ENCODE results near the gene DAD1.
"Not testable (repeated sequence)": the region's sequence is repeated elsewhere in the genome, so short reads cannot be mapped to it uniquely, and the experiment has no call there.

The DAD1 gene

DNA sequence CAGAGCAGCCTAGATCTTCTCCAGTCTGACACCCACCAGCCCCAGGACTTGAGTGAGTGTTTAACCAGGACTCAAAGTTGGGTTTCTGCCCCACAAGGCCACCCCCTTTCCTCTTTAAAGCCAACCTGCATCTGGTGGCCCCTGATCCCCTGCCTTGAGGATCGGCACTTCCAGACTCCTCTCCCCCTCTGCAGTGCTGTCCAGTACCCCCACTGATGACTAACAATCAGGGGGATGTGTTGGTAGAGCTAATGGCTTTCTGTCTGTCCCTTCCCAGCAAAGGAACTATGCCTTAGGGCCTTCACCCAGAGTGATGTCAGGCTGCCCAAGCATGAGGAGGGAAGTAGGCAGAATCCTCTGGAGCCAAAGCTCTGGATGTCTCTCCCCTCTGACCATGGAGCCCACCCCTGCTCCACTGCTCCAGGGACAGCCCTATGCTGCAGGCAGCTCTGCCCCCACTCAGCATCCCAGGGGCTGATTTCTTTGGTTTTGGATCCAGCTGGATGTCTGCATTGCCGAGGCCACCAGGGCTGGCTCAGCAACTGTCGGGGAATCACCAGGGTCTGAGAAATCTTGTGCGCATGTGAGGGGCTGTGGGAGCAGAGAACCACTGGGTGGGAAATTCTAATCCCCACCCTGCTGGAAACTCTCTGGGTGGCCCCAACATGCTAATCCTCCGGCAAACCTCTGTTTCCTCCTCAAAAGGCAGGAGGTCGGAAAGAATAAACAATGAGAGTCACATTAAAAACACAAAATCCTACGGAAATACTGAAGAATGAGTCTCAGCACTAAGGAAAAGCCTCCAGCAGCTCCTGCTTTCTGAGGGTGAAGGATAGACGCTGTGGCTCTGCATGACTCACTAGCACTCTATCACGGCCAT is 42.9 kb downstream of the DAD1 start:
- no peak for DNase-seq (ENCODE audit: low read depth)
- H3K4me3 ChIP-seq (ENCODE audit: control insufficient read depth, low read depth, low read length) = no peak overlapping the region
- TF ChIP-seq, protein P1, sequence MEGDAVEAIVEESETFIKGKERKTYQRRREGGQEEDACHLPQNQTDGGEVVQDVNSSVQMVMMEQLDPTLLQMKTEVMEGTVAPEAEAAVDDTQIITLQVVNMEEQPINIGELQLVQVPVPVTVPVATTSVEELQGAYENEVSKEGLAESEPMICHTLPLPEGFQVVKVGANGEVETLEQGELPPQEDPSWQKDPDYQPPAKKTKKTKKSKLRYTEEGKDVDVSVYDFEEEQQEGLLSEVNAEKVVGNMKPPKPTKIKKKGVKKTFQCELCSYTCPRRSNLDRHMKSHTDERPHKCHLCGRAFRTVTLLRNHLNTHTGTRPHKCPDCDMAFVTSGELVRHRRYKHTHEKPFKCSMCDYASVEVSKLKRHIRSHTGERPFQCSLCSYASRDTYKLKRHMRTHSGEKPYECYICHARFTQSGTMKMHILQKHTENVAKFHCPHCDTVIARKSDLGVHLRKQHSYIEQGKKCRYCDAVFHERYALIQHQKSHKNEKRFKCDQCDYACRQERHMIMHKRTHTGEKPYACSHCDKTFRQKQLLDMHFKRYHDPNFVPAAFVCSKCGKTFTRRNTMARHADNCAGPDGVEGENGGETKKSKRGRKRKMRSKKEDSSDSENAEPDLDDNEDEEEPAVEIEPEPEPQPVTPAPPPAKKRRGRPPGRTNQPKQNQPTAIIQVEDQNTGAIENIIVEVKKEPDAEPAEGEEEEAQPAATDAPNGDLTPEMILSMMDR (IDR thresholded peaks at IDR 0.05; ENCODE audit: control insufficient read depth, insufficient read depth, low read depth, low read length, missing control alignments) = no peak

DNA sequence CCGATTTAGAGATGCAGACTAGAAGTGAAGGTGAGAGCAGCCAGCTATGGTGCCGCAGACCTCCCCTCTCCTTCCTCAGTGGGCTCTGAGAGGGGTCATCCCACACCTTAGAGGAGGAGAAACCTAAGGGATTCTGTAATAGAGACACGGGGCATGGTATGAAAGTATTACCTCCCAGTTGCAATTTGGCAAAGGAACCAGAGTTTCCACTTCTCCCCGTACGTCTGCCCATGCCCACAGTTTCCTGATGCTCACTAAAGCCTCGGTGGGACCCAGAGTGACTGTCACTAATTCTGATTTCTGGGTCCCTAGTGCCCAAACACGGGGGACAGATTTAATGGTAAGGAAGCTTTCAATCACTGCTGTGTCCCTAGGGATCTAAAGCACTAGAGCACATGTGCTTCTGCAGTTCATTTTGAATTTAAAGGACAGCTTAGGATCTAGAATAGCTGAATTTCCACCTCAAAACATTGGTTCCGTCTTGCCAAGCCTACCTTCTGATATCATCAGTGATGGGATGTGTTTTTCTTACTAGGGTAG is 44.1 kb downstream of the DAD1 start:
- H3K4me3 ChIP-seq (ENCODE audit: control insufficient read depth, low read depth, low read length) = no peak overlapping the region
- DNase-seq (ENCODE audit: low read depth) = no peak
- TF ChIP-seq, protein P1 (IDR thresholded peaks at IDR 0.05; ENCODE audit: control insufficient read depth, insufficient read depth, low read depth, low read length, missing control alignments) = no peak

DNA sequence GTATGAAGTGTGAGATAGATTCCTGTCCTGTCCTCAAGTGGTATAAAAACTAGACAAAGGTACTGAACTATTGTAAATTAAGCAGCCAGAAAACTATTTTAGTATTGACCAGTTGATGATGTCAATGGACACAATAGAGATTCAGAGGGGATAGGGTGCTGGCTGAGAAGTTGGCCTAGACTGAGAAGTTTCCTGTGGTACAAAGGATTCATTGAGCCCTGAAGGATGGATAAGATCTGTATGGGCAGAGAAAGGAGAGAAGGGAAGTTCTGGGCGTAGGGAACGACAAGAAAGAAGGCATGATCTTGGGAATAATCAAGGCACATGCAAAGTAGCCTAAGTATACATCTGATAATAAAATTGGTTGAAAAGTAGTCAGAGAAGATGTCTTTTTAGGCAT is 44.6 kb downstream of the DAD1 start:
- TF ChIP-seq, protein P1 (IDR thresholded peaks at IDR 0.05; ENCODE audit: control insufficient read depth, insufficient read depth, low read depth, low read length, missing control alignments) = no peak
- no peak overlapping the region for H3K4me3 ChIP-seq (ENCODE audit: control insufficient read depth, low read depth, low read length)
- DNase-seq (ENCODE audit: low read depth) = no peak

DNA sequence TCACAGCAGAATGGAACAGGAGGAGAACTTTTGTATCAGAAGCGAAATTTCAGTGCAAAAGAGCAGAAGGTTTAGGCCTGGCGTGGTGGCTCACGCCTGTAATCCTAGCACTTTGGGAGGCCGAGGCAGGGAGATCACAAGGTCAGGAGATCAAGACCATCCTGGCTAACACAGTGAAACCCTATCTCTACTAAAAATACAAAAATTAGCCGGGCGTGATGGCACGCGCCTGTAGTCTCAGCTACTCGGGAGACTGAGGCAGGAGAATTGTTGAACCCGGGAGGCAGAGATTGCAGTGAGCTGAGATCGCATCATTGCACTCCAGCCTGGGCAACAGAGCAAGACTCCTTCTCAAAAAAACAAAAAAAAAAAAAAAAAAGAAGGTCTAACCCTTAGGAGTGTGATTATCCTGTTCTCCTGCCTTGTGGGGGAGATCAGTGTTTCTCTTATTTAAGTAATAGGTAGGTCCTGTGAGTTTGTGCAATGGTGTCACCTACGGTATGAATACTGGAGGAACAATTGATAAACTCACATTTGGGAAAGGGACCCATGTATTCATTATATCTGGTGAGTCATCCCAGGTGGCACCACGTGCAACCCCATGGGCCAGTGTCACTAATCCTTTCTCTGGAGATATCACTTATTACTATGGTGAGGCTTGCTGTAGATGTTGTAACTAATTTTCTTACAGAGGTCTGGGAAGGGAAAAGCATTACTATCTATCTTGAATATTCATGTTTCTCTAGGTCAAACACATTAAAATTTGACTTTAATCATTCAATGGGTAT is 45.3 kb downstream of the DAD1 start:
- H3K4me3 ChIP-seq (ENCODE audit: control insufficient read depth, low read depth, low read length); DNase-seq (ENCODE audit: low read depth): not testable (repeated sequence)

DNA sequence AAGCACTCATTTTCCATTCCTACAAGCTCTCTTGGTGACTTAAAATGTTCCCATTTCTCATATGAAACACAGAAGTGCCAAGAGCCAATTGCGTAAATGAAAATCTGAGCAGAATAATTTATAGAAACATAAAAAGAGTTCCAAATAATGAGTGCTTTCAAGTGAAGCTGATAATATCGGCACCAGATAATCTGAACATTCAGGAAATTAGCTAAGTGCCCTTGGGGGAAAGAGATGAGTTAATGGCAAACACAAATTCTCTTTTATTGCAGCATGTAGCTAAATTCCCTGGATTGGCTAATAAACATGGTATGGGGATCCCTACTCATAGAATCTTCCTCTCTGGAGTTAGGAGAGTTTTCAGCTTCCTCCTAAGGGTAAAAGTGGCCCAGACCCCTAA is 46.7 kb downstream of the DAD1 start:
- no peak for DNase-seq (ENCODE audit: low read depth)
- no peak overlapping the region for H3K4me3 ChIP-seq (ENCODE audit: control insufficient read depth, low read depth, low read length)
- TF ChIP-seq, protein P1 (IDR thresholded peaks at IDR 0.05; ENCODE audit: control insufficient read depth, insufficient read depth, low read depth, low read length, missing control alignments) = no peak

DNA sequence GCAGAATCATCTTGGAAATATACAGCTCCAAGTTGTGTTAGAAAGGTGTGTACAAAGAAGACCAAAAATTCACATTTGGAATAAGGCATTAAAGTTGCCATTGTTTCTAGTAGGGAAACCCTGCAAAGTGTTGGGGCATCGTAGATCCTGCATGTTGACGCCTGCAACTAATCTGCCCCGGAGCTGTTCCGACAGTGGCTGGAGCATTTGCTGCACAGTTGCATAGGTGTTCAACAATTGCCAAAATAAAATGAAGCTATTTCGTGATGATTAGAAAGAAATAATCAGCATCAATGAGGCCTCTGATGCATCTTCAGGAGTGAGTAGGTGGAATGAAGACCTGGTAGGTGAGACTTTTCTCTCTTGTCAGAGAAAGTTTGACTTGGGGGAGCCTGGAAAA is 47.3 kb downstream of the DAD1 start:
- H3K4me3 ChIP-seq (ENCODE audit: control insufficient read depth, low read depth, low read length) = no peak overlapping the region
- no peak for DNase-seq (ENCODE audit: low read depth)
- TF ChIP-seq, protein P1 (IDR thresholded peaks at IDR 0.05; ENCODE audit: control insufficient read depth, insufficient read depth, low read depth, low read length, missing control alignments) = no peak

All from AG09309 (cell line).